ENCODE measurements around the gene MAMDC2. TPM values are rescaled to one million over a fixed set of nuclear protein-coding genes. Genes with fewer than 3 reads are reported as not detected.

Gene MAMDC2
- total and polyA plus RNA-seq, 2 donors (not counting 1 experiment from before 2014, with no cell fraction given): not detected

GRCh38 chr9:70262366-70262765, 218.7 kb downstream of the MAMDC2 start:
- DNase-seq (no peak), ATAC-seq (ENCODE audit: low read depth) (no peak)
- H3K79me2 ChIP-seq (ENCODE audit: control insufficient read depth, insufficient read depth, low read length): peaks cover 73% of the 10 kb centered on the region
- H2AFZ ChIP-seq (ENCODE audit: insufficient read depth, low read depth, low read length, poor library complexity, severe bottlenecking): no peak overlapping the region
- H3K9ac ChIP-seq (ENCODE audit: low read length): no peak overlapping the region
- peaks cover 40% of the 10 kb centered on the region for H4K20me1 ChIP-seq (ENCODE audit: control insufficient read depth, insufficient read depth, low read length, poor library complexity, severe bottlenecking)
- H3K9me3 ChIP-seq (ENCODE audit: control extremely low read depth in 1 of 3, control insufficient read depth in 2 of 3, insufficient read depth in 1 of 3, low read length in 2 of 3): no peaks in the 10 kb centered on the region
- no peak overlapping the region for H3K27ac ChIP-seq (ENCODE audit: low read length in 2 of 2)
- Mint-ChIP-seq H3K27ac (no peak overlapping the region), H3K27me3 (no peaks in the 10 kb centered on the region), H3K4me1 (peaks cover 46% of the 10 kb centered on the region), H3K9me3 (ENCODE audit: insufficient read depth) (no peaks in the 10 kb centered on the region), H3K4me3 (no peak overlapping the region)
- ChIA-PET CTCF (interaction anchor here (0.7 kb wide), 1 partner anchor 78 kb away, joined by 3 read pairs; no protein-coding TSS in a partner anchor), POLR2A (no interaction called here)
- no peak overlapping the region for H3K4me3 ChIP-seq (ENCODE audit: control extremely low read depth in 1 of 5, extremely low read depth in 1 of 5, insufficient read depth in 1 of 5, low read depth in 2 of 5, low read length in 4 of 5)
- peaks cover 26 to 33% of the 10 kb centered on the region in 2 donors for H3K4me1 ChIP-seq (ENCODE audit: control insufficient read depth in 2 of 2, insufficient read depth in 2 of 2, low read length in 2 of 2)
- TF ChIP-seq EZH2 (IDR thresholded peaks at IDR 0.05; ENCODE audit: borderline replicate concordance, insufficient read depth, low read depth, low read length, poor library complexity, severe bottlenecking) (no peak), CTCF (IDR thresholded peaks at IDR 0.05) (no peak)
- WGBS (ENCODE audit: insufficient coverage): 71% methylated on average over 2 of the region's 2 CpGs
- no peak overlapping the region for H3K4me2 ChIP-seq (replicated peaks; ENCODE audit: low read depth, low read length, poor library complexity, severe bottlenecking)
- intact Hi-C loops (cut with micrococcal nuclease): no loop called here
- no peaks in the 10 kb centered on the region for H3K27me3 ChIP-seq (replicated peaks in 1 of 4; ENCODE audit: control extremely low read depth in 1 of 4, control insufficient read depth in 3 of 4, insufficient read depth in 4 of 4, low read length in 3 of 4)
- peaks cover 4 to 18% of the 10 kb centered on the region in 2 experiments for H3K36me3 ChIP-seq (replicated peaks in 1 of 2; ENCODE audit: control extremely low read depth in 1 of 2, control insufficient read depth in 1 of 2, extremely low read depth in 1 of 2, insufficient read depth in 2 of 2, low read length in 1 of 2)

GRCh38 chr9:70262948-70263347, 219.3 kb downstream of the MAMDC2 start:
- Mint-ChIP-seq H3K27ac (no peak overlapping the region), H3K4me1 (peaks cover 42% of the 10 kb centered on the region), H3K9me3 (ENCODE audit: insufficient read depth) (no peaks in the 10 kb centered on the region), H3K27me3 (no peaks in the 10 kb centered on the region), H3K4me3 (no peak overlapping the region)
- Histone ChIP-seq H3K4me2 (replicated peaks; ENCODE audit: low read depth, low read length, poor library complexity, severe bottlenecking) (no peak overlapping the region), H3K9me3 (ENCODE audit: control extremely low read depth in 1 of 3, control insufficient read depth in 2 of 3, insufficient read depth in 1 of 3, low read length in 2 of 3) (no peaks in the 10 kb centered on the region), H4K20me1 (ENCODE audit: control insufficient read depth, insufficient read depth, low read length, poor library complexity, severe bottlenecking) (peaks cover 40% of the 10 kb centered on the region), H3K36me3 (replicated peaks in 1 of 2; ENCODE audit: control extremely low read depth in 1 of 2, control insufficient read depth in 1 of 2, extremely low read depth in 1 of 2, insufficient read depth in 2 of 2, low read length in 1 of 2) (peaks cover 4 to 22% of the 10 kb centered on the region in 2 experiments), H3K9ac (ENCODE audit: low read length) (no peak overlapping the region), H3K79me2 (ENCODE audit: control insufficient read depth, insufficient read depth, low read length) (peaks cover 67% of the 10 kb centered on the region), H3K27me3 (replicated peaks in 1 of 4; ENCODE audit: control extremely low read depth in 1 of 4, control insufficient read depth in 3 of 4, insufficient read depth in 4 of 4, low read length in 3 of 4) (no peaks in the 10 kb centered on the region), H2AFZ (ENCODE audit: insufficient read depth, low read depth, low read length, poor library complexity, severe bottlenecking) (no peak overlapping the region), H3K27ac (ENCODE audit: low read length in 2 of 2) (no peak overlapping the region), H3K4me3 (ENCODE audit: control extremely low read depth in 1 of 5, extremely low read depth in 1 of 5, insufficient read depth in 1 of 5, low read depth in 2 of 5, low read length in 4 of 5) (no peak overlapping the region), H3K4me1 (ENCODE audit: control insufficient read depth in 2 of 2, insufficient read depth in 2 of 2, low read length in 2 of 2) (peaks cover 22 to 27% of the 10 kb centered on the region in 2 donors)
- CTCF ChIA-PET: interaction anchor here (0.7 kb wide), 1 partner anchor 78 kb away, joined by 3 read pairs; no protein-coding TSS in a partner anchor
- POLR2A ChIA-PET: no interaction called here
- intact Hi-C loops (cut with micrococcal nuclease): no loop called here
- TF ChIP-seq EZH2 (IDR thresholded peaks at IDR 0.05; ENCODE audit: borderline replicate concordance, insufficient read depth, low read depth, low read length, poor library complexity, severe bottlenecking): no peak
- TF ChIP-seq CTCF (IDR thresholded peaks at IDR 0.05): no peak
- ATAC-seq (ENCODE audit: low read depth) (no peak), DNase-seq (no peak)
- WGBS (ENCODE audit: insufficient coverage): 100% methylated on average over 1 of the region's 6 CpGs

All from B cell (primary cell).